Measurements from ENCODE around the gene ADAMTS4.

Gene ADAMTS4

DNA sequence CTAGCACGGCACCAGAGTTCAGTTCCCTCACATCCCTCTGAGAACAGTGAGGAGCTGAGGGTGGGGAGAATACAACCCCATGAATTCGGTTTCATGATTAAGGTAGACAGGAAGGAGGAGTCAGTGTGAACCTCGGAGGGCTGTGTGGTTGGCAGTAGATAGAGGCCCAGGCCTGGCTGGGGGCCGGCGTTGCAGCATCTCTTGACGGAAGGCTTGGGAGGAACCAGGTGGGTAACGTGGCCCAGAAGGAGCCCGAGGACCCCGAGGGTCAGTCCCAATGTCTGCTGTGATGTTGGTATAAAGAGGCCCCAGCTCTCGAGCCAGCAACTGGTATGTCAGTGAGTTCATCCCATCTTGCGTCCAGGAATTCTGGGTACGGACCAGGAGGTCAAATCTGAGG is 27.2 kb downstream of the ADAMTS4 start:
- no peak for DNase-seq

DNA sequence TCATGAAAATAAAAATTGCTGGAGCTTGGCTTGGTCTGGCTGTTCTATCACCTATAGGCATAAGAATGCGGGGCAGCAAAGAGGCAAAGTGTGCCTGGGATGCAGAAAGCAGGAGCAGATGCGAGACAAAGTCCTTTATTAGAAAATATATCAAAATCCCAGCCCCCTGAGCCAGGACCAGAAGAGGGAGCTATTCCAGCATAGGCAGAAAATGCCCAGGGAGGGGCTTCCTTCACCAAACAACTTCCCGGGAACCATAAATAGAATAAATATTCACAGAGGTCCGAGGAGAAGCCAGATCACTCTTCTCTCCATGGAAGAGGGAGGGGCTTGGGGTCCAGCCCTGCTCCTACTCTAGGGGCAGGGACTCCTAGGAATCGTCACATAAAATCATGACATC is 27.7 kb downstream of the ADAMTS4 start:
- DNase-seq: no peak

DNA sequence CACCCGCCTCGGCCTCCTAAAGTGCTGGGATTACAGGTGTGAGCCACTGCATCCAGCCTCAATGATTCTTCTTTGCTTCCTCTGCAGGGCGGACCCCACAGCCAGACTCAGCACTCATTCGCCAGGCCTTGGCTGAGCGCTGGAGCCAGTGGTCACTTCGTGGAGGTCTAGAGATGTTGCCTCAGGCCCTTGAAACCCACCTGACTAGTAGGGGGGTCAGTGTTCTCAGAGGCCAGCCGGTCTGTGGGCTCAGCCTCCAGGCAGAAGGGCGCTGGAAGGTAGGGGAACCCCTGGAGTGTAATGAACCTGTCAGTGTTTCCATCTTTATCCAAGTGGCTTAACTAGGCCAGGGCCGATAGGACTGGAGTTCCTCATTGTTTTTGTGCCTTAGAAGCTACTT is 29.9 kb downstream of the ADAMTS4 start:
- no peak for DNase-seq

- DNase-seq: no peak
Observed at GRCh38 chr1:161166669-161167548, 31.9 kb downstream of the ADAMTS4 start.

DNA sequence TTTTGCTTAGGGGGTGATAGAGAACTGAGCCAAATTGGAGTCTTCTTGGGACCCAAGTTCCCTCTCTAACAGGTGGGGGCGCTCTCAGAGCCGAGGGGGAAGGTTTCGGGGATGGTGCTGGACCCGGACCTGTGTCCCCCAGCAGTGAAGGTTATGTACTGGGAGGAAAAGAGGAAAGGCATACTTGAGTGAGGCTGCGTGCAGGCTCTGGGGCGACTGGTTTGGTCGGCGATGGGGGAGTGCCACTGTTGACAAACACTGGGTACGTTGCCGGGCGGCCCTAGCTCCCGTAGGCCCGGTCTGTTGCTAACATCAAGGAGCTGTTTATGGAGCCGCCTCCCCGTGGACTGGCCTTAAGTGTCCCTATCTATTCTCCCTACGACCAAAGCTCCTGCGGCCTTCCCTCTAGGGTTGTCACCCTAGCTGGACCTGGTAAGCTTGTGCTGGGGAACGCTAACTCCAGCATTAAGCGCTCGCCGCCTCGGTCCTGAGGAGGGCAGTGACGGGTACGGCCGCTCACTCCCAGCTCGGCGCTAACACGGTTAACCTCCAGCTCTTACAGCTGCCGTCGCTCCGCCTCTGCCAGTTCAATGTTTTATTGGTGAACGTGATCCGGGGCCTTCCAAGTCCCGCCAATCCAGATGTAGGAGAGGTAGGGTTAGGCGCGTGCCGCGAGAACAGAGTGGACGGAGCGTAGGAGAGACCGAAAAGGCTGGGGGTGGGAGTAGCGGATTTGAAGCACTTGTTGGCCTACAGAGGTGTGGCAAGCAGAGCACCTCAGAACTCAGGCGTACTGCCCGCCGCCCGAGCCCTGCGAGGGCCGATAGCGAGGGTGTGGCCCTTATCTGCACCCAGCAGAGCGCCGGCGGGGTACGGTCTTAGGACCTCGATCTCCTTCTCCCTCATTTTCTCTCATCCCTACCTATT is 32.8 kb downstream of the ADAMTS4 start, which contains the start of gene PPOX:
Gene PPOX, plus strand, starts transcription at position 685 of the 927 bp plus-strand sequence. CDS start 422 bp downstream, outside the sequence.
- DNase-seq: peak; percentile 80 to 86

- DNase-seq: no peak
Observed at GRCh38 chr1:161164901-161165610, 33.8 kb downstream of the ADAMTS4 start.

DNA sequence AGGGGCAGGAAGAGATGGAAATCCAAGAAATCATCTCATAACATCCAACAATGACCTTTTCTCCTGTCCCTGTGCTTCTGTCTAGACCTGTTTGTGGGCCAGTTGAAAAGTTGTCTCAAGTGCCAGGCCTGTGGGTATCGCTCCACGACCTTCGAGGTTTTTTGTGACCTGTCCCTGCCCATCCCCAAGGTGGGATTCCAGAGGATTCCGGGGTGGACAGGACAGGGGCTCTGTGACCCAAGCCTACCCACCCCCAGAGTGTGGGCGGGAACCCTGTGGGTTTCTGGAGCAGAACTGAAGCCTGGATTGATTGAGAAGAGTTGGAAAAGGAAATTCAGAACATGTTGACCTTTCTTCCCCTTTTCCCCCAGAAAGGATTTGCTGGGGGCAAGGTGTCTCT is 35.1 kb downstream of the ADAMTS4 start:
- DNase-seq: no peak

DNA sequence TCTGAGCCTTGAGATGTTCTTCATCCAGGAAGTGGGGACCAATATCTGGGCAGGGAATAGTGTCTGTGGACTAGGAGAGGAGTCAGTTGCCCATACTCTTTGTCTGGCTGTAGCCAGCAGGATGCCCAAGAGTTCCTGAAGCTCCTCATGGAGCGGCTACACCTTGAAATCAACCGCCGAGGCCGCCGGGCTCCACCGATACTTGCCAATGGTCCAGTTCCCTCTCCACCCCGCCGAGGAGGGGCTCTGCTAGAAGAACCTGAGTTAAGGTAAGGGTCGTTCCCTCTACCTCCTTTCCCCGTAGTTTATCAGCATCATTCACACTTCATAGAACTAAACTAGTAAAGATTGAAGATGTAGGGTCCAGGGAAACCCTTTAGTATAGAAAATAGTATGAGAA is 36.0 kb downstream of the ADAMTS4 start:
- no peak for DNase-seq

DNA sequence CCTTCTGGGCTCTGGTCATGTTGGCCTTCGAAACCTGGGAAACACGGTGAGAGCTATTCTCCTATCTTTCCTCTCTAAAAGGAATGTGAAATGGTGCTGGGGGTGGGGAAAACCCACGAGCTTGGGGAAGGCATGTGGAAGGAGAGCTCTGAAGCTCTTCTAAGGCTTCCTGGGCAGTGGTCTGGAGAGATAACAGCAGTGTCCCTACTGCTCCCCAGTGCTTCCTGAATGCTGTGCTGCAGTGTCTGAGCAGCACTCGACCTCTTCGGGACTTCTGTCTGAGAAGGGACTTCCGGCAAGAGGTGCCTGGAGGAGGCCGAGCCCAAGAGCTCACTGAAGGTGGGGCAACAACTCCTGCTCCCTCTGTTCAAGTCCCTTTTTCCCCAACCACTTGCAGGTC is 36.8 kb downstream of the ADAMTS4 start:
- no peak for DNase-seq

DNA sequence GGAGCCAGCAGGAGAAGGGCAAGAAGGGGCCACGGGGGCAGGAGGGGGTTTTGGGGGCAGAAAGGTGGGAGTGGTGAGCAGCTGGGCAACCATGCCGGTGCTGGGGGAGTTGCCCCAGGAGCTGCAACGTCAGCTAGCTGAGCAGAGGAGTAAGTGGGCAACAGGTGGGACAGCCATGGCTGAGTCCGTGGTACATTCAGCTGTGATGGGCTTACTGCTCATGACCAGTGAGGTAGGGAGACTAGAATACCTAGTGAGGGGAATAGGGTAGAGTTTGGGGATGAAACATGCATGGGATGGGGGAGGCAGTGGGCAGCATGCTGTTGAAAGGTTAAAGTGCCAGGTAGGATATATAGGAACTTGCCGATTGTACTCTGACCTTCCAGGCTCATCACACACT is 37.2 kb downstream of the ADAMTS4 start:
- DNase-seq: no peak

DNA sequence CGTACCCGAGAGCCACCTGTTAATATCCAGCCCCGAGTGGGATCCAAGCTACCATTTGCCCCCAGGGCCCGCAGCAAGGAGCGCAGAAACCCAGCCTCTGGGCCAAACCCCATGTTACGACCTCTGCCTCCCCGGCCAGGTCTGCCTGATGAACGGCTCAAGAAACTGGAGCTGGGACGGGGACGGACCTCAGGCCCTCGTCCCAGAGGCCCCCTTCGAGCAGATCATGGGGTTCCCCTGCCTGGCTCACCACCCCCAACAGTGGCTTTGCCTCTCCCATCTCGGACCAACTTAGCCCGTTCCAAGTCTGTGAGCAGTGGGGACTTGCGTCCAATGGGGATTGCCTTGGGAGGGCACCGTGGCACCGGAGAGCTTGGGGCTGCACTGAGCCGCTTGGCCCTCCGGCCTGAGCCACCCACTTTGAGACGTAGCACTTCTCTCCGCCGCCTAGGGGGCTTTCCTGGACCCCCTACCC is 38.1 kb downstream of the ADAMTS4 start:
- no peak for DNase-seq

DNA sequence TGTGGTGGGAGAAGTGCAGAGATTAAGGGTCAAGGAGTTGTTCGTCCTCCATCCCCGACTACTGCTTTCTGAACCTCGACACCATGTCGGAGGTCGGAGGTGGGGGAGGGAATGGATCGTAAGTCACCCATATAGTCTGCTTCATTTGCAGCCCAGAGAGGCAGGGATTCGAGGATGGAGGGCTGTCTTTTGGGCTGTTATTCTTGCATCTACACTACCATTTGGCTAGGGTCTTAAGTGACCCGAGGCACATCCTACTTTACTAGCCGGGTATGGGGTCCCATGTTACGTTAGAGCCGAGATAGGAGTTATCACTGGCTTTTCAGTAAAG is 39.0 kb downstream of the ADAMTS4 start:
- no peak for DNase-seq

- peak; percentile 89 for DNase-seq
Observed at GRCh38 chr1:161159087-161159912, 39.6 kb downstream of the ADAMTS4 start, which contains the start of gene USP21. TSS of gene USP21 (plus strand) at chr1:161159500. CDS start at chr1:161160641, 1,141 bp downstream.

- DNase-seq: no peak
Observed at GRCh38 chr1:161158316-161159010, 40.4 kb downstream of the ADAMTS4 start.

DNA sequence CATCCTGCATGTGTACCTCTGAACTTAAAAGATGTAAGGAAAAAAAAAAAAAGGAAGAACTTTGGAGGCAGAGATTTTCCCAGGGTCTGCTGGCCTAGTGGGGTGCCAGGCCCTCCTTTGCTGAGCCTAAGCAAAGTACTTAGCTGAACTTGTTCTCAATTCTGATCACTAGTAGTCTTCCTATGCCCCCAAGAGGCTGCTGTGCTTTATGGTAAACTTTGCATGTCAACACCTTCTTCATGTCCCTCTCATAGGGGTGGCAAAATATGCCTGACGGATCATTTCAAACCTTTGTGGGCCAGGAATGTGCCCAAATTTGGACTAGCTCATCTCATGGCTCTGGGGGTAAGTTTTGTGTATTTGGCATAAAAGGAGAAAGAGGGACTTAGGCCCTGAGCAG is 41.0 kb downstream of the ADAMTS4 start:
- no peak for DNase-seq

DNA sequence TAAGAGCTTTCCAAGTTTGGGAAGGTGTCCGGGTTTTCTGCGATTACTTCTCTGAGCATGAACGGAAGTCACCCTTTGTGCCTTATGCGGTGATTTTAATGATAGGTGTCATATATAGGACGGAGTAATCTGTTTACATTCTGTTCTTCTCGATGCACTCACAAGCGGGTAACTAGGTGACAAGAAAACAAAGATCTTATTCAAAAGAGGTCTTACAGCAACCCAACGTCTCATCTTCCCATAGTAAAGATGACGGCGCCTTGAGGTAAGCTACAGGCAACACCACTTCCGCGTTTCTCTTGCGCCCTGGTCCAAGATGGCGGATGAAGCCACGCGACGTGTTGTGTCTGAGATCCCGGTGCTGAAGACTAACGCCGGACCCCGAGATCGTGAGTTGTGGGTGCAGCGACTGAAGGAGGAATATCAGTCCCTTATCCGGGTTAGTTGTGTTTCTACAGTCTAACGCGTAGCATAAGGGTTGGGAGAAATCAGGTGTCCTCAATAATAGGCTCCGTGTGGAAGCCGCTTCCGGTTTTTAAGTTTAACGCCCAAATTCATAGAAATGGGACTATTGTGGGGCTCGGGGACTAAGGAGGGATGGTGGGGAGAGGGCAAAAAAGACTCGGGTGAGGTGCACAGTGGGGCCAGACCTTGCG is 45.0 kb downstream of the ADAMTS4 start, which contains the start of gene UFC1:
Gene UFC1, plus strand, starts transcription at position 297 of the 656 bp plus-strand sequence. Its CDS starts 20 bp downstream, at position 317.
- peak; percentile 65 to 66 for DNase-seq

DNA sequence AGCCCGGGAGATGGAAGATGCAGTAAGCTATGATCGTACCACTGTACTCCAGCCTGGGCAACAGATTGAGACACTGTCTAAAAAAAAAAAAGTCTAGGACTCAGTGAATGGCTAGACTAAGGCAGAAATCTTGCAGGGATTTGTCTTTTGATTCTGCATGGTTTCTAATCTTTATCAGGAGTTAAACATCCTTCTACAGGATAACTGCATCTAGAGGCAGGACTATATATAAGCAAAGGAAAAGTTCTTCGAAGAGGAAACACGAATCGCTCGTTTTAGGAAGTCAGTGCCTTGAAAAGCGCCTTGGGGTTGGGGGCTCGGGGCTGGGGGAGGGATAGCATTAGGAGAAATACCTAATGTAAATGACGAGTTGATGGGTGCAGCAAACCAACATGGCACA is 45.7 kb downstream of the ADAMTS4 start:
- DNase-seq: no peak

DNA sequence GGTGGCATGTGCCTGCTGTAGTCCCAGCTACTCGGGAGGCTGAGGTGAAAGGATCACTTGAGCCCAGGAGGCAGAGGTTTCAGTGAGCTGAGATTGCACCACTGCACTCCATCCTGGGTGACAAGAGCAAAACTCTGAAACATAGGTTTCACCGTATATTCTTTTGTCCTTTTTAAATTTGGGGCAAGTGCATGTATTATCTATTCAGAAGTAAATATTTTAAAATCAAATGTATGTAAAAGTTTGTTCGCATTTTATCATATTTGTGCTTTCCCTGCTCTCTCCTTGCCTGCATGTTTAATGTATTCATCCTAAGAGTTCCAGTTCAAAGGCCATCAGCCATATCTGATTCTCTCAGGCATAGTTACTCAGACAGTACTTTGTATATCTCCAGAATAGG is 53.0 kb downstream of the ADAMTS4 start:
- DNase-seq: no peak

GRCh38 chr1:161140755-161141400 is 58.0 kb downstream of the ADAMTS4 start:
- no peak for DNase-seq

DNA sequence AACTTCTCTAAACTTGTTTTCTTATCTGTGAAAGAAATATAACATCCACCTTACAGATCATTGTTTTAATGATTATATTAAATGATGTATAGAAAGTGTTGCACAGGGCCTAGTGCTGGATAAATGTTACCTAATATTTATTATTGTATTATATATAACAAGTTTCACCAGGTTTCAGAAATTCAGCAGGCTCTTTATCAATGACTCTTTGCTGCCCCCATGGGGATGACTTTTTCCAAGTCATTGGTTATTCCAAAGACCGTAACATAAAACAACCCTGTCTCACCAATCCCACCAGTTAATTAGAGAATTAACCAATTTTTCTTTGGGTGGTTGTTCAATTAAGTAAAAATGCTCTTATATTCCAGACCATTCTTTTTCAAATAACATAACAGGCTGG is 59.1 kb downstream of the ADAMTS4 start:
- DNase-seq: peak in 1 of 2 donors; percentile 25
